GM12878 (cell line): ENCODE measurements around the gene GPRIN1. TPM values are rescaled to one million over a fixed set of nuclear protein-coding genes. Genes with fewer than 3 reads are reported as not detected.

Experiments
- ATAC-seq: fragments of 200-7000 bp; cut with Tn5 transposase; 3 replicates; pipeline ENCODE4 v1.9.1; 2020; ENCODE audit warnings: mild to moderate bottlenecking, moderate library complexity
- BruUV-seq: library from RNA; stranded (reverse); fragments of 400-500 nt; replicated peaks from 2 replicates; lab custom pipeline; 2021; lab: Mats Ljungman, UMichigan
- CTCF ChIA-PET: fragments of 300-600 bp; sonication (Branson Sonifier 250); formaldehyde crosslinking; extraction: SDS; loops from one replicate; lab custom pipeline; 2021; ENCODE audit warnings: inconsistent platforms; lab: Yijun Ruan, JAX
- POLR2A ChIA-PET: fragments of 350-600 bp; formaldehyde crosslinking; extraction: SDS; loops from one replicate; lab custom pipeline; 2021; ENCODE audit warnings: inconsistent platforms; lab: Charles Lee
- RAD21 ChIA-PET: fragments of 300-600 bp; sonication (Branson Sonifier 250); formaldehyde crosslinking; loops from one replicate; lab custom pipeline; 2023; ENCODE audit warnings: antibody characterized with exemption; ENCODE audit not compliant: unreplicated experiment; lab: Charles Lee
- SMC1A ChIA-PET: fragments of 300-600 bp; sonication (Branson Sonifier 250); formaldehyde crosslinking; loops from one replicate; lab custom pipeline; 2023; ENCODE audit not compliant: unreplicated experiment, uncharacterized antibody; lab: Charles Lee
- DNase-seq: peaks from one replicate; pipeline ENCODE4 v3.0.0-alpha.2; 2011; ENCODE audit warnings: low read depth, low spot score
- FAIRE-seq: peaks from 3 replicates; lab custom pipeline; 2011; peaks lifted over from hg19 to GRCh38; lab: Jason Lieb, UNC
- H2AFZ ChIP-seq: 2 replicates; pipeline ENCODE4 v1.6.0; 2011; ENCODE audit warnings: low read depth, low read length, control low read depth; ENCODE audit not compliant: control insufficient read depth
- H3K27ac ChIP-seq: 2 replicates; pipeline ENCODE4 v1.5.1; 2011; ENCODE audit warnings: control low read depth; ENCODE audit not compliant: control insufficient read depth, insufficient read depth
- H3K27me3 ChIP-seq, 2 experiments: replicated peaks in 1 of 2; 2 replicates each; pipeline versions ENCODE4 v1.6.0 to v1.6.1; 2011; ENCODE audit warnings: low read length in 1 of 2; ENCODE audit not compliant: control insufficient read depth in 2 of 2, insufficient read depth in 2 of 2
- H3K36me3 ChIP-seq, 2 experiments: 2 replicates each; pipeline ENCODE4 v1.5.1; 2011; ENCODE audit warnings: low read length in 1 of 2; ENCODE audit not compliant: control insufficient read depth in 2 of 2, insufficient read depth in 2 of 2
- H3K4me1 ChIP-seq: 2 replicates; pipeline ENCODE4 v1.6.1; 2011; ENCODE audit warnings: mild to moderate bottlenecking, low read length, moderate library complexity, mixed read lengths; ENCODE audit not compliant: control insufficient read depth, insufficient read depth
- H3K4me2 ChIP-seq: 2 replicates; pipeline ENCODE4 v1.6.0; 2011; ENCODE audit warnings: control low read depth; ENCODE audit not compliant: control insufficient read depth, insufficient read depth
- H3K4me3 ChIP-seq: fragments of 200-600 bp; sonication (generic); 2 replicates; pipeline ENCODE4 v1.5.1; 2016
- H3K79me2 ChIP-seq: 2 replicates; pipeline ENCODE4 v1.6.0; 2011; ENCODE audit warnings: low read length; ENCODE audit not compliant: control insufficient read depth, insufficient read depth
- H3K9ac ChIP-seq: 2 replicates; pipeline ENCODE4 v1.8.0; 2011; ENCODE audit warnings: low read length, control low read depth, mixed read lengths; ENCODE audit not compliant: control insufficient read depth, insufficient read depth
- H3K9me3 ChIP-seq: replicated peaks from 3 replicates; pipeline ENCODE4 v1.5.1; 2011; ENCODE audit warnings: mild to moderate bottlenecking, low read length; ENCODE audit not compliant: control insufficient read depth, insufficient read depth
- H4K20me1 ChIP-seq: 2 replicates; pipeline ENCODE4 v1.6.0; 2011; ENCODE audit not compliant: control insufficient read depth, insufficient read depth
- BCL11A ChIP-seq: IDR thresholded peaks from 2 replicates; pipeline ENCODE4 v1.6.1; 2011; ENCODE audit warnings: low read depth, low read length
- BRCA1 ChIP-seq: IDR thresholded peaks from 2 replicates; pipeline ENCODE4 v1.6.1; 2011; ENCODE audit warnings: low read depth, low read length, improper control_type of control experiment
- CHD1 ChIP-seq: IDR thresholded peaks from 2 replicates; pipeline ENCODE4 v1.6.1; 2012; ENCODE audit warnings: low read depth, low read length, improper control_type of control experiment
- DPF2 ChIP-seq: fragments of 450-650 bp; IDR thresholded peaks from 2 replicates; pipeline ENCODE4 v1.6.1; 2017; ENCODE audit warnings: mild to moderate bottlenecking
- FOS ChIP-seq: IDR thresholded peaks from 3 replicates; pipeline ENCODE4 v1.6.1; 2011; ENCODE audit warnings: borderline replicate concordance; ENCODE audit not compliant: insufficient read length; ENCODE audit errors: extremely low read depth
- HCFC1 ChIP-seq: fragments of 150-350 bp; IDR thresholded peaks from 2 replicates; pipeline ENCODE4 v1.6.1; 2014; ENCODE audit warnings: low read length
- JUNB ChIP-seq: IDR thresholded peaks from 2 replicates; pipeline ENCODE4 v1.6.1; 2016; ENCODE audit warnings: antibody characterized with exemption, mild to moderate bottlenecking
- MYB ChIP-seq: fragments of 150-350 bp; IDR thresholded peaks from 2 replicates; pipeline ENCODE4 v1.6.1; 2014; ENCODE audit warnings: mild to moderate bottlenecking, low read depth, low read length, borderline replicate concordance
- RAD21 ChIP-seq: IDR thresholded peaks from 2 replicates; pipeline ENCODE4 v1.6.1; 2011; ENCODE audit warnings: mild to moderate bottlenecking, low read depth, low read length, moderate library complexity; ENCODE audit not compliant: insufficient read depth
- RB1 ChIP-seq: fragments of 450-650 bp; formaldehyde crosslinking; IDR thresholded peaks from 2 replicates; pipeline ENCODE4 v1.6.1; 2017; ENCODE audit warnings: mild to moderate bottlenecking, borderline replicate concordance
- RFX5 ChIP-seq: IDR thresholded peaks from 2 replicates; pipeline ENCODE4 v1.6.1; 2011; ENCODE audit warnings: low read depth, low read length, improper control_type of control experiment
- SMAD5 ChIP-seq: IDR thresholded peaks from 2 replicates; pipeline ENCODE4 v1.6.1; 2016; ENCODE audit warnings: antibody characterized with exemption, low read depth
- SP1 ChIP-seq: IDR thresholded peaks from one replicate; pipeline ENCODE4 v1.6.1; 2011; ENCODE audit warnings: low read depth, low read length
- SUPT20H ChIP-seq: IDR thresholded peaks from 2 replicates; pipeline ENCODE4 v1.6.1; 2011; ENCODE audit warnings: low read depth, mild to moderate bottlenecking, low read length, moderate library complexity, borderline replicate concordance; ENCODE audit not compliant: control insufficient read depth
- TCF3 ChIP-seq: IDR thresholded peaks from 2 replicates; pipeline ENCODE4 v1.6.1; 2012; ENCODE audit warnings: low read depth, mild to moderate bottlenecking, low read length, borderline replicate concordance; ENCODE audit not compliant: insufficient read depth
- WGBS: methylation state at CpG from one replicate; pipeline ENCODE4 v1.1.6; 2016; ENCODE audit warnings: low lambda C conversion rate; ENCODE audit not compliant: insufficient replicate concordance, insufficient coverage; ENCODE audit errors: missing lambda C conversion rate; 5-methylcytosine and 5-hydroxymethylcytosine counted together
- in situ Hi-C: fragments of 300-500 bp; cut with MboI; formaldehyde crosslinking; loops from 9 replicates; pipeline ENCODE4 v1.14.3; 2018; ENCODE audit warnings: mixed read lengths
- intact Hi-C: fragments of 100-400 bp; cut with micrococcal nuclease; formaldehyde crosslinking; loops from one replicate; pipeline ENCODE4 v1.14.2; 2022; ENCODE audit not compliant: unreplicated experiment
- polyA plus RNA-seq, 11 experiments: library from polyadenylated mRNA; depleted of rRNA in 4 of 11; unstranded in 6 of 11; stranded (reverse) in 5 of 11; fragments of >200 nt; fragmentation: Nextera tagmentation in 4 of 11; fragmentation: Illumina TruSeq in 1 of 11; extraction: Ambion mirVana in 4 of 11; extraction: Trizol in 1 of 11; gene quantifications; 1 replicate in 1 of 11; 2 replicates in 10 of 11; pipeline versions ENCODE4 v1.2.1 to v1.2.3, GENCODE V29; 2011 to 2016; ENCODE audit warnings: inconsistent platforms in 2 of 11, missing spikeins in 2 of 11, low read depth in 1 of 11
- total RNA-seq, 4 experiments: library from RNA; depleted of rRNA in 3 of 4; stranded (reverse); fragments of >200 nt in 3 of 4; fragmentation: Illumina TruSeq in 1 of 4; extraction: Trizol in 1 of 4; gene quantifications; 2 replicates each; pipeline versions ENCODE4 v1.2.1 to v1.2.3, GENCODE V29; 2013 to 2021
- TF ChIP-seq, protein P1 (sequence below): fragments of 450-650 bp; IDR thresholded peaks from 2 replicates; pipeline ENCODE4 v1.6.1; 2017; ENCODE audit warnings: borderline replicate concordance
- TF ChIP-seq, protein P2 (sequence below): fragments of 450-650 bp; IDR thresholded peaks from 2 replicates; pipeline ENCODE4 v1.6.1; 2017; ENCODE audit warnings: mild to moderate bottlenecking
- TF ChIP-seq, protein P3 (sequence below): fragments of 450-650 bp; IDR thresholded peaks from 2 replicates; pipeline ENCODE4 v1.6.1; 2017; ENCODE audit warnings: low read depth, mild to moderate bottlenecking, moderate library complexity
- TF ChIP-seq, protein P4 (sequence below): fragments of 150-350 bp; IDR thresholded peaks from 2 replicates; pipeline ENCODE4 v1.6.1; 2014; ENCODE audit warnings: mild to moderate bottlenecking, low read depth, low read length

GPRIN1 gene
- total and polyA plus RNA-seq, 10 of the 15 experiments (the other 5 are each of a cell fraction or from before 2014, with no cell fraction given), result 0.52 to 16.3 (median 4.5) TPM

DNA sequence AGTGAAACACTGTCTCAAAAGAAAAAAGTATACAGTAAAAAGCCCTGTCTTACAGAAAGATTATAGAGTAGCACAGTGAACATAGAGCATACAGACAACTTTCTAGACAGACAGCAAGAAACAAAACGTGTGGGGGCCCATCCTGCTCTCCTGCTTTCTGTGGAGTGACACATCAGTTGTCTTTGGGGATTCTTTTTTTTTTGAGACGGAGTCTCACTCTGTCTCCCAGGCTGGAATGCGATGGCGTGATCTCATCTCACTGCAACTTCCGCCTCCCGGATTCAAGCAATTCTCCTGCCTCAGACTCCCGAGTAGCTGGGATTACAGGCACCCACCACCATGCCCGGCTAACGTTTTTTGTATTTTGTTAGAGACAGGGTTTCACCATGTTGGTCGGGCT lies 46.0 kb downstream of the GPRIN1 start (continued):
- TF ChIP-seq, protein P1, sequence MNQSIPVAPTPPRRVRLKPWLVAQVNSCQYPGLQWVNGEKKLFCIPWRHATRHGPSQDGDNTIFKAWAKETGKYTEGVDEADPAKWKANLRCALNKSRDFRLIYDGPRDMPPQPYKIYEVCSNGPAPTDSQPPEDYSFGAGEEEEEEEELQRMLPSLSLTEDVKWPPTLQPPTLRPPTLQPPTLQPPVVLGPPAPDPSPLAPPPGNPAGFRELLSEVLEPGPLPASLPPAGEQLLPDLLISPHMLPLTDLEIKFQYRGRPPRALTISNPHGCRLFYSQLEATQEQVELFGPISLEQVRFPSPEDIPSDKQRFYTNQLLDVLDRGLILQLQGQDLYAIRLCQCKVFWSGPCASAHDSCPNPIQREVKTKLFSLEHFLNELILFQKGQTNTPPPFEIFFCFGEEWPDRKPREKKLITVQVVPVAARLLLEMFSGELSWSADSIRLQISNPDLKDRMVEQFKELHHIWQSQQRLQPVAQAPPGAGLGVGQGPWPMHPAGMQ, result no peak
- TF ChIP-seq RAD21 (no peak), SP1 (no peak), HCFC1 (no peak), SUPT20H (no peak)
- TF ChIP-seq, all 136 proteins: peak for 0

DNA sequence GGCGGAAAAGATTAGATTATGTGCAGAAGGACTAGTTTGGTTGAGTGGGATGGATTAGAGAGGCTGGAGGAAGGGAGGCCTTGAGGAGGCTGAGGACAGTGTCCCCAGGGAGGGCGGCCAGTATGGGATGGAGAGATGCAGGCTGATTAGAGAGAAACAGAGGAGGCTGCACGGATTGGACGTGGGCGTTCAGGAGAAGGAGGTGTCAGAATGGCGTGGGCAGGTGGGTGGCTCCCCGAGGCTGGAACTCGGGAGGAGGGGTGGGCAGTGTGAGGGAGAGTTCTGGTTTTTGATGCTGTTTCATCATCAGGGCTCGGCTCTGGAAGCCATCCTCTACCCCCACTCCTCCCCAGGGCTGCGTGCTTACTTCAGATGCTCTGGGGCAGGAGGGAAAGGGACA lies 47.8 kb downstream of the GPRIN1 start:
- intact Hi-C loops, result no loop called here
- ChIA-PET POLR2A (no interaction called here), SMC1A (interaction anchor here (1.0 kb wide), 1 partner anchor 11 kb away, joined by 4 read pairs; no protein-coding TSS in a partner anchor), RAD21 (interaction anchor here (0.6 kb wide), 1 partner anchor 19 kb away, joined by 3 read pairs; no protein-coding TSS in a partner anchor), CTCF (no interaction called here)
- H3K36me3 ChIP-seq, result no peaks in the 10 kb centered on the region
- H3K4me1 ChIP-seq, result no peaks in the 10 kb centered on the region
- DNase-seq (no peak), FAIRE-seq (no peak), ATAC-seq (no peak)
- BruUV-seq, result no TSS peak
- H3K27me3 ChIP-seq, result peaks cover 0 to 1% of the 10 kb centered on the region in 2 experiments; a peak in 1 of 4 replicates
- H3K4me2 ChIP-seq, result no peak overlapping the region
- WGBS, result 31% methylated on average over 9 of the region's 10 CpGs
- H4K20me1 ChIP-seq, result no peaks in the 10 kb centered on the region
- no peak overlapping the region for H3K9ac ChIP-seq
- H2AFZ ChIP-seq, result no peak overlapping the region
- H3K4me3 ChIP-seq, result no peak overlapping the region
- in situ Hi-C loops, result no loop called here
- H3K79me2 ChIP-seq, result no peaks in the 10 kb centered on the region
- no peak overlapping the region for H3K27ac ChIP-seq
- H3K9me3 ChIP-seq, result no peaks in the 10 kb centered on the region
- TF ChIP-seq TCF3 (no peak), MYB (no peak), BCL11A (no peak), FOS (no peak), SMAD5 (no peak), JUNB (no peak), SP1 (no peak), BRCA1 (no peak), RFX5 (no peak), DPF2 (no peak), RB1 (no peak), CHD1 (no peak)
- TF ChIP-seq, protein P2, sequence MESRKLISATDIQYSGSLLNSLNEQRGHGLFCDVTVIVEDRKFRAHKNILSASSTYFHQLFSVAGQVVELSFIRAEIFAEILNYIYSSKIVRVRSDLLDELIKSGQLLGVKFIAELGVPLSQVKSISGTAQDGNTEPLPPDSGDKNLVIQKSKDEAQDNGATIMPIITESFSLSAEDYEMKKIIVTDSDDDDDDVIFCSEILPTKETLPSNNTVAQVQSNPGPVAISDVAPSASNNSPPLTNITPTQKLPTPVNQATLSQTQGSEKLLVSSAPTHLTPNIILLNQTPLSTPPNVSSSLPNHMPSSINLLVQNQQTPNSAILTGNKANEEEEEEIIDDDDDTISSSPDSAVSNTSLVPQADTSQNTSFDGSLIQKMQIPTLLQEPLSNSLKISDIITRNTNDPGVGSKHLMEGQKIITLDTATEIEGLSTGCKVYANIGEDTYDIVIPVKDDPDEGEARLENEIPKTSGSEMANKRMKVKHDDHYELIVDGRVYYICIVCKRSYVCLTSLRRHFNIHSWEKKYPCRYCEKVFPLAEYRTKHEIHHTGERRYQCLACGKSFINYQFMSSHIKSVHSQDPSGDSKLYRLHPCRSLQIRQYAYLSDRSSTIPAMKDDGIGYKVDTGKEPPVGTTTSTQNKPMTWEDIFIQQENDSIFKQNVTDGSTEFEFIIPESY, result no peak
- TF ChIP-seq, protein P3, sequence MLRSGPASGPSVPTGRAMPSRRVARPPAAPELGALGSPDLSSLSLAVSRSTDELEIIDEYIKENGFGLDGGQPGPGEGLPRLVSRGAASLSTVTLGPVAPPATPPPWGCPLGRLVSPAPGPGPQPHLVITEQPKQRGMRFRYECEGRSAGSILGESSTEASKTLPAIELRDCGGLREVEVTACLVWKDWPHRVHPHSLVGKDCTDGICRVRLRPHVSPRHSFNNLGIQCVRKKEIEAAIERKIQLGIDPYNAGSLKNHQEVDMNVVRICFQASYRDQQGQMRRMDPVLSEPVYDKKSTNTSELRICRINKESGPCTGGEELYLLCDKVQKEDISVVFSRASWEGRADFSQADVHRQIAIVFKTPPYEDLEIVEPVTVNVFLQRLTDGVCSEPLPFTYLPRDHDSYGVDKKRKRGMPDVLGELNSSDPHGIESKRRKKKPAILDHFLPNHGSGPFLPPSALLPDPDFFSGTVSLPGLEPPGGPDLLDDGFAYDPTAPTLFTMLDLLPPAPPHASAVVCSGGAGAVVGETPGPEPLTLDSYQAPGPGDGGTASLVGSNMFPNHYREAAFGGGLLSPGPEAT, result no peak
- TF ChIP-seq, protein P4, sequence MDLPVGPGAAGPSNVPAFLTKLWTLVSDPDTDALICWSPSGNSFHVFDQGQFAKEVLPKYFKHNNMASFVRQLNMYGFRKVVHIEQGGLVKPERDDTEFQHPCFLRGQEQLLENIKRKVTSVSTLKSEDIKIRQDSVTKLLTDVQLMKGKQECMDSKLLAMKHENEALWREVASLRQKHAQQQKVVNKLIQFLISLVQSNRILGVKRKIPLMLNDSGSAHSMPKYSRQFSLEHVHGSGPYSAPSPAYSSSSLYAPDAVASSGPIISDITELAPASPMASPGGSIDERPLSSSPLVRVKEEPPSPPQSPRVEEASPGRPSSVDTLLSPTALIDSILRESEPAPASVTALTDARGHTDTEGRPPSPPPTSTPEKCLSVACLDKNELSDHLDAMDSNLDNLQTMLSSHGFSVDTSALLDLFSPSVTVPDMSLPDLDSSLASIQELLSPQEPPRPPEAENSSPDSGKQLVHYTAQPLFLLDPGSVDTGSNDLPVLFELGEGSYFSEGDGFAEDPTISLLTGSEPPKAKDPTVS, result no peak
